GM18873 (cell line): ENCODE measurements around the gene NKAIN4.

Source experiments
- ATAC-seq: cut with Tn5 transposase; IDR thresholded peaks from one replicate; pipeline ENCODE4 v1.9.1; 2021; ENCODE audit warnings: mild to moderate bottlenecking, moderate library complexity, moderate number of reproducible peaks; ENCODE audit not compliant: unreplicated experiment, low FRiP score

The NKAIN4 gene

GRCh38 chr20:63240004-63240403 is 14.3 kb downstream of the NKAIN4 start:
- no peak for ATAC-seq

DNA sequence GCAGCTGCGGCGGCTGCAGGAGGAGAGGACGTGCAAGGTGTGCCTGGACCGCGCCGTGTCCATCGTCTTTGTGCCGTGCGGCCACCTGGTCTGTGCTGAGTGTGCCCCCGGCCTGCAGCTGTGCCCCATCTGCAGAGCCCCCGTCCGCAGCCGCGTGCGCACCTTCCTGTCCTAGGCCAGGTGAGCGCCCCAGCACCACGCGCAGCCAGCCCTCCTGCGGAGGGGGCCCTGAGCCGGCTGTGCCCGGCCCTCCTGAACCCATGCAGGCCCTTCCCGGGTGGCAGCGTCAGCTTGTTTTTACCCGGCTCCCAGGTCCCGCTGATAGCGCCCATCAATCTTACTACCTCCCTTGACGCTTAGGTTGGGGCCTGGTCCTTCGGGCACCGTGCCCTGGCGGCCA is 14.8 kb downstream of the NKAIN4 start:
- ATAC-seq, result no peak

GRCh38 chr20:63238514-63239125 is 15.6 kb downstream of the NKAIN4 start:
- ATAC-seq, result no peak

DNA sequence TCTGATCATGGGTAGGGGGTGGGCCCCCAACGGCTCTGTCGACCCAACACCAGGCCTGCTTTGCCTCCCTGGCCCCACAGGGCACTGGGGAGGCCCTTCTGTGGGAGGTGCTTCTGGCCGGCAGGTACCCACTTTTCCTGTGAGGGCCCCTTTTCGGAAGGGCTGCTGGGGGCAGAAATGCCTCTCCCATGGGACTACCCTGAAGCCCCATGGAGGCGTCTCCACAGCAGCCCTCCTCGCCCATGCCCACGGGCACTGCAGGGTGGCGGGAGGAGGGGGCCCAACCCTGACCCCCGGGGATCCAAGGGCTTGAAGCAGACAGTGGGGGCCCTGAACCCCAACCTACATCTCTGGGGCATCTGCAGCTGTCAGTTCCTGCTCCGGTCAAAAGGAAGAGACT is 16.2 kb downstream of the NKAIN4 start:
- ATAC-seq, result no peak

DNA sequence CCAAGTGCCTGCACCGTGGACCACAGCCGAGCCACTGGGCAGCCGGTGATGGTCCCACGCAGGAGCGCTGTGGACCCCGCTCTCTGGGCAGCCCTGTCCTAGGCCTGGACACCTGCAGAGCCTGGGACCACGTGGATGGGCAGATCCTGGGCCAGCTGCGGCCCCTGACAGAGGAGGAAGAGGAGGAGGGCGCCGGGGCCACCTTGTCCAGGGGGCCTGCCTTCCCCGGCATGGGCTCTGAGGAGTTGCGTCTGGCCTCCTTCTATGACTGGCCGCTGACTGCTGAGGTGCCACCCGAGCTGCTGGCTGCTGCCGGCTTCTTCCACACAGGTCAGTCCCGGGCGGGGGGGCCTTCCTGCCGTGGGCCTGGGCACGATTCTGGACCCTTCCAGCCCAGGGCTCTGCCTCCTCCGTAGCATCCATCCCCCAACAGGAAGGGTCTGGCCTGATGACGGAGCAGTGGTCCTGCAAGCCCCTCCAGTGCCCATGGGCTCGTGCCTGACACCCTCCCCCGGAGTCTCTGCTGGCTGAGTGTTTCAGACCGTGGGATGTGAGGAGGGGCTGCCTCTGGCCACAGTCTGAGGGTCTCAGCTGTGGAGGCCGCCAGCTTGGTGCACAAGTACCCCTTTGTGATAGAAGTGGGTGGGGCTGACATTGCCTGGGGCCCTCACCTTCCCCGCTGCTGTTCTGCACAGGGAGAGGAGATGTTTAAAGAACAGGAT is 18.0 kb downstream of the NKAIN4 start:
- no peak for ATAC-seq

- no peak for ATAC-seq
These were observed 18.8 kb downstream of the NKAIN4 start, which contains the start of gene BIRC7 for GRCh38 chr20:63235399-63235983. Gene BIRC7 (plus strand): TSS chr20:63235905. CDS start chr20:63236097, 192 bp downstream.

GRCh38 chr20:63234693-63235398 is 19.4 kb downstream of the NKAIN4 start:
- no peak for ATAC-seq

- ATAC-seq, result no peak
These were observed 20.3 kb downstream of the NKAIN4 start for GRCh38 chr20:63233924-63234323.

DNA sequence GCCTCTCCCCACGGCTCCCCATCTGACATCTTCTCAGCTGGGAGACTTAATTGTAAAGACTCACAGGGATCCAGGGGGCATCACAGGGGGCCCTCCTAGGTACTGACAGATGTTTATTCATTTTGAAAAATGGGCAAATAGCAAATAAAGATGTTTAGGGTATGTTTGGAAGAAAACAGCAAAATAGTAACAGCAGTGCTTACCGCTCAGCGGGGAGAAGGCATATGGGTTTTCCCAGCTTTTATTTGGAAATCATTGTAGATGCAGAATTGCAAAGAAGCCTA is 21.3 kb downstream of the NKAIN4 start:
- ATAC-seq, result no peak

- no peak for ATAC-seq
These were observed 21.8 kb downstream of the NKAIN4 start for GRCh38 chr20:63232235-63233060.

- no peak for ATAC-seq
These were observed 23.4 kb downstream of the NKAIN4 start for GRCh38 chr20:63230800-63231268.

DNA sequence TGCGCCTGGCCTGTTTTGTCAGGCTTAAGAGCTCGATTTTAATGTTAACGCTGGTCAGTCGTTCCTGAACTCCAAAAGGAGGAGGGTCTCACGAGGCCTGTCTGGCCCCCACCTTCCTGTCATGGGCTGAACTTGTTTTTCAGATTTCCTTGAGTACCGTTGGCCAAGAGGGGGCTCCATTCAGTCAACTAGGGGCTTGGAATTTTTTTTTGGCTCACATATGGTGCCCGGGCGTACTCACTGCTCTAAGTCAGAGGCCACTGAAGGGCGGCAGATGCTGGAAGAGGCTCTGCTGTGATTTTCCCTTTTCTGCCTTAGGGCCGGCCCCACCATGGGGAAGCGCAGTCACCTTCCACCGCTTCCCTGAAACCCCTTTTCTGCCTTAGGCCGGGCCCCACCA is 25.5 kb downstream of the NKAIN4 start:
- no peak for ATAC-seq

- ATAC-seq, result no peak
These were observed 27.0 kb downstream of the NKAIN4 start for GRCh38 chr20:63227260-63227659.

DNA sequence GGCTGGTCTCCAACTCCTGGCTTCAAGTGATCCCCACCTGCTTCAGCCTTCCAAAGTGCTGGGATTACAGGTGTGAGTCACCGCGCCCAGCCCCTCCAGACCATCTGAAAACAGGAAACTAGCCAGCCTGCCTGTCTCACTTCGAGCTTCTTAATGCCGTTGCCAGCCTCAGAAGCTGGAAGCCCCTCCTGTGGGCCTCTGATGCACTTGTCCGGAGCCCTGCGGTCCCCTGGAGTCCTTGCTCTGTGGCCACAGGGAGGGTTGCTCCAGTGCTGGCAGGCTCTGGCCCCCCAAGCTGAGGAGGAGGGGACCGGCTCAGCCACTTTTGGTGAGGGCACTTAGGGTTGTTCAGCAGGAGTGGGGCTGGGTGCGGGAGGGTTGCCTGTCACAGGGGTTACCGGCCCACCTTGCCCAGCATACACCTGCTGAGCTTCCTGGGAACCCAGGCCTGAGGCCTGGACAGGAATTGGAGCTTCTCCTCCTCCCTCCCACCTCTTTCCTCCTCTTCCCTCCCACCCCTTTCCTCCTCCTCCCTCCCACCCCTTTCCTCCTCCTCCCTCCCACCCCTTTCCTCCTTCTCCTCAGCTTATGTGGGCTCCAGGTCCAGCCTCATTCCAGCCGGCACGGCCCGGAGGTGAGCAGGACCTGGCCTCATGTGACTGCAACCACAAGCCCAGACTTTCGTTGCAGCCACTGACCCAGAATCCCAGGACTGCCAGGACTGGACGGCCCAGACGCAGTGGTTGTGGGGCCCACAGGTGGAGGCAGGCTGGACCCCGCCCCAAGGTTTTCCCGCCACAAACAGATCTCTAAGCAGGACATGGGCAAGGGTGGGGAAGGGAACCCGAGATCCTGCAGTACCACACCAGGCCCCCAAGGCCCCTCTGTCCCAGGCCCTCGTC is 28.0 kb downstream of the NKAIN4 start:
- ATAC-seq, result no peak

DNA sequence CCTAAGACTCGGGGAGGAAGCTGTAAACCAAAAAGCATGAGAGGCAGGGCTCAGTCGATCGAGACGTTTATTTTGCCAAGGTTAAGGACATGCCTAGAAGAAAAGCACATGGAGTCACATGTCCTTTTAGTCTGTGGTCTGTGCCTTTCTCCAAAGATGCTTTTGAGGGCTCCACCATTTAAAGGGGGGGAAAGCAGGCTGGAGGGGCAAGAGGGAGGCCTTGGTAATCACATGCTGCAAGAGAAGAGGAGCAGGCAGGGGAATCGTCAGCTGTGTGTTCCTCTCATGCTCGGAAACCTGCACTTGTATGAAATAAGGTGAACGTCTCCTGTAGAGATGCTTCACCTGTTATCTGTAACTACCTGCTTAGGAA is 29.2 kb downstream of the NKAIN4 start:
- ATAC-seq, result no peak

- no peak for ATAC-seq
These were observed 29.7 kb downstream of the NKAIN4 start for GRCh38 chr20:63224412-63225081.

DNA sequence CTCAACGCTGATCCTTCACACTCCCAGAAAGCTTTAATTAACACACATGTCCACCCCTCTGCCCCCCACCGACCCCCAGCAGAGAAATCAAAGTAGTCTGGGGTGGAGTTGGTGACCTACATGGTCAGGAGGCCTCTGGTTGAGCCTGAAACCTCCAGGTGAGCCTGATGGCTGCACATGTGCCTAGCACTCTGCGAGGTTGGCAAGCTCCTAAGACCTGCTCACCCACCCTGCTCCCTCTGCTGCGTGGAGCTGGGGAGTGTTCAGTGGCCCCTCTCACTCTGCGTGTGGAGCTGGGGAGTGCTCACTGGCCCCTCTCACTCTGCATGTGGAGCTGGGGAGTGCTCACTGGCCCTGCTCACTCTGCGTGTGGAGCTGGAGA is 30.4 kb downstream of the NKAIN4 start:
- ATAC-seq, result no peak

DNA sequence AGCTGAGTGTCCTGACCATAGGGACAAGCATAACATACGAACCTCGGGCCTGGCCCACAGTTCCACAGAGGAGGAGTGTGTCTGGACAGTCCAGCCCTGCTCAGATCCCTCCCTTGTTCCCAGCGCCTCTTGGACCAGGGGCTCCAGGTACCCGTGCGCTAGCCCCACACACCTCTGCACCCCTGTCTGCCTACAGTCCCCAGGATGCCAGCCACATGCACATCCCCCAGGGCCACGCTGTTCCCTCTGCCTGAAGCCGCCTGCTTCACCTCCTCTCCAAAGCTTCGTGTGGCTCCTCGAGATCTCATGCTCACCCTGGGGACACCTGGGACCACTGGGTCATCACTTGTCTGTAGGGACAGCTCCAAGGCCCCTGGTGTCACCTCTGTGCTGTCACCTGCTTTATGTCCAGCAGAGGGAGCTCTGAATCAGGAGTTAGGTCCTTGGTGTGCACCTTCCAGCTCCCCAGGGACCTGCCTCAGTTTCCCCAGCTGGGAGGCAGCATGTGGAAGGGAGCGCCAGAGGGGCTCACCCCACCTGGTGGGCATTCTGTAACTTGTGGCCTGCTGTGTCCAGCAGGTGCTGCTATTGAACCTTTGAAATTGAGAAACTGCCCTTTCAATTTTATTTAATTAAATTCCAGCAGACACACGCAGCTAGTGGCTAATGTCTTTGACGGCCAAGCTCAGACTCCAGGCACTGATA is 31.0 kb downstream of the NKAIN4 start:
- no peak for ATAC-seq
